ENCODE results near the gene AGBL4.

GRCh38 chr1:48652334-48652733, 1371.4 kb downstream of the AGBL4 start:
- TF ChIP-seq REST (tag by site-specific recombination; IDR thresholded peaks at IDR 0.05) = no peak
- no peak for TF ChIP-seq ZNF404 (tag by site-specific recombination; IDR thresholded peaks at IDR 0.05)
- TF ChIP-seq CTCF (tag by site-specific recombination; IDR thresholded peaks at IDR 0.05) = no peak
- no peak for TF ChIP-seq ZNF423 (tag by site-specific recombination; IDR thresholded peaks at IDR 0.05)
- no peak for TF ChIP-seq ZNF350 (tag by site-specific recombination; IDR thresholded peaks at IDR 0.05)
- no peak for TF ChIP-seq ZFHX2 (tag by site-specific recombination; conservative IDR thresholded peaks at IDR 0.05)
- TF ChIP-seq REPIN1 (tag by site-specific recombination; IDR thresholded peaks at IDR 0.05; ENCODE audit: low read depth) = no peak

All from HEK293 (cell line).